Osteoblast (primary cell): Measurements from ENCODE around the gene CHSY1. TPM values are rescaled to one million over a fixed set of nuclear protein-coding genes. Genes with fewer than 3 reads are reported as not detected.

Experiments used
- DNase-seq: peaks from one replicate; pipeline ENCODE4 v3.0.0; 2011; ENCODE audit warnings: low spot score, mixed read lengths; ENCODE audit not compliant: insufficient read length; ENCODE audit errors: missing footprints
- H2AFZ ChIP-seq: 2 replicates; pipeline ENCODE4 v1.6.0; 2011; ENCODE audit warnings: mild to moderate bottlenecking, low read length
- H3K27ac ChIP-seq: 2 replicates; pipeline ENCODE4 v1.5.1; 2011; ENCODE audit warnings: mild to moderate bottlenecking, low read depth, low read length, moderate library complexity
- H3K27me3 ChIP-seq: 2 replicates; pipeline ENCODE4 v1.6.0; 2012; ENCODE audit warnings: mild to moderate bottlenecking, control low read depth, inconsistent platforms, low read length, moderate library complexity; ENCODE audit not compliant: insufficient read depth
- H3K36me3 ChIP-seq: 2 replicates; pipeline ENCODE4 v1.5.1; 2011; ENCODE audit warnings: mild to moderate bottlenecking, low read length, control low read depth, moderate library complexity; ENCODE audit not compliant: insufficient read depth
- H3K4me1 ChIP-seq: 2 replicates; pipeline ENCODE4 v1.5.1; 2011; ENCODE audit warnings: mild to moderate bottlenecking, low read length, control low read depth, moderate library complexity; ENCODE audit not compliant: insufficient read depth
- H3K4me2 ChIP-seq: 2 replicates; pipeline ENCODE4 v1.6.0; 2011; ENCODE audit warnings: mild to moderate bottlenecking, low read length; ENCODE audit not compliant: insufficient read depth
- H3K4me3 ChIP-seq: fragments of 200-600 bp; sonication (generic); 3 replicates; pipeline ENCODE4 v1.5.1; 2012; ENCODE audit warnings: mild to moderate bottlenecking, low read length, inconsistent platforms; ENCODE audit not compliant: insufficient read depth
- H3K79me2 ChIP-seq: 2 replicates; pipeline ENCODE4 v1.6.0; 2012; ENCODE audit warnings: mild to moderate bottlenecking, low read length, control low read depth, inconsistent platforms; ENCODE audit not compliant: insufficient read depth
- H3K9me3 ChIP-seq: 2 replicates; pipeline ENCODE4 v1.5.1; 2011; ENCODE audit warnings: low read depth, low read length, control low read depth
- H4K20me1 ChIP-seq: 2 replicates; pipeline ENCODE4 v1.6.0; 2012; ENCODE audit warnings: mild to moderate bottlenecking, low read length, control low read depth; ENCODE audit not compliant: insufficient read depth
- CTCF ChIP-seq: IDR thresholded peaks from 2 replicates; pipeline ENCODE4 v1.5.1; 2011; ENCODE audit warnings: mild to moderate bottlenecking, low read depth, low read length, moderate library complexity; ENCODE audit errors: extremely low read depth
- total RNA-seq: library from RNA; depleted of rRNA; stranded (reverse); fragments of >200 nt; gene quantifications from 2 replicates; pipeline ENCODE4 v1.2.3, GENCODE V29; 2012

Gene CHSY1
- total RNA-seq, 1 donor, result 39.1 TPM

- H3K4me1 ChIP-seq, result peaks cover 16% of the 10 kb centered on the region
- H3K4me2 ChIP-seq, result no peak overlapping the region
- no peak overlapping the region for H2AFZ ChIP-seq
- DNase-seq, result no peak
- TF ChIP-seq CTCF, result no peak
- peak overlapping the region; percentile 44 for H3K27ac ChIP-seq
- H3K9me3 ChIP-seq, result no peaks in the 10 kb centered on the region
- H4K20me1 ChIP-seq, result peaks cover 4% of the 10 kb centered on the region
- H3K4me3 ChIP-seq, result no peak overlapping the region
- H3K36me3 ChIP-seq, result peaks cover 53% of the 10 kb centered on the region
- H3K27me3 ChIP-seq, result no peaks in the 10 kb centered on the region
- peaks cover 58% of the 10 kb centered on the region for H3K79me2 ChIP-seq
Measured at GRCh38 chr15:101176625-101177024, 75.2 kb downstream of the CHSY1 start.

GRCh38 chr15:101175401-101175800, 76.4 kb downstream of the CHSY1 start:
- Histone ChIP-seq H2AFZ (no peak overlapping the region), H4K20me1 (no peaks in the 10 kb centered on the region), H3K9me3 (no peaks in the 10 kb centered on the region), H3K36me3 (peaks cover 41% of the 10 kb centered on the region), H3K4me1 (peaks cover 20% of the 10 kb centered on the region), H3K79me2 (peaks cover 46% of the 10 kb centered on the region), H3K27me3 (no peaks in the 10 kb centered on the region), H3K4me3 (no peak overlapping the region), H3K27ac (no peak overlapping the region), H3K4me2 (no peak overlapping the region)
- TF ChIP-seq CTCF, result no peak
- DNase-seq, result no peak

- peaks cover 38% of the 10 kb centered on the region for H3K79me2 ChIP-seq
- no peaks in the 10 kb centered on the region for H3K27me3 ChIP-seq
- no peak overlapping the region for H3K4me2 ChIP-seq
- no peak for DNase-seq
- H3K9me3 ChIP-seq, result no peaks in the 10 kb centered on the region
- no peaks in the 10 kb centered on the region for H4K20me1 ChIP-seq
- H3K4me3 ChIP-seq, result no peak overlapping the region
- no peak overlapping the region for H2AFZ ChIP-seq
- peaks cover 41% of the 10 kb centered on the region for H3K36me3 ChIP-seq
- no peak for TF ChIP-seq CTCF
- no peak overlapping the region for H3K27ac ChIP-seq
- H3K4me1 ChIP-seq, result peaks cover 26% of the 10 kb centered on the region
Measured at GRCh38 chr15:101174152-101174920, 77.5 kb downstream of the CHSY1 start.

- Histone ChIP-seq H3K27ac (peak overlapping the region; percentile 16), H4K20me1 (no peaks in the 10 kb centered on the region), H3K4me3 (no peak overlapping the region), H2AFZ (no peak overlapping the region), H3K27me3 (no peaks in the 10 kb centered on the region), H3K9me3 (no peaks in the 10 kb centered on the region), H3K36me3 (peaks cover 38% of the 10 kb centered on the region), H3K4me2 (no peak overlapping the region), H3K4me1 (peaks cover 35% of the 10 kb centered on the region), H3K79me2 (peaks cover 29% of the 10 kb centered on the region)
- TF ChIP-seq CTCF, result no peak
- no peak for DNase-seq
Measured at GRCh38 chr15:101173233-101174119, 78.4 kb downstream of the CHSY1 start.
